GOT3 (cell line): Measurements from ENCODE around the gene LHX8.
"Not testable (repeated sequence)": the region's sequence is repeated elsewhere in the genome, so short reads cannot be mapped to it uniquely, and the experiment has no call there.

Experiments
- DNase-seq: peaks from one replicate; lab custom pipeline; 2025; ENCODE audit warnings: mixed read lengths; lab: John Stamatoyannopoulos, UW

LHX8 gene

GRCh38 chr1:75132812-75133619 is 1.2 kb upstream of the LHX8 start:
- no peak for DNase-seq

GRCh38 chr1:75134647-75135572 is 722 bp downstream of the LHX8 start:
- DNase-seq: no peak

- DNase-seq: no peak
Observed at GRCh38 chr1:75135573-75136194, 1.5 kb downstream of the LHX8 start.

- no peak for DNase-seq
Observed at GRCh38 chr1:75136195-75136815, 2.1 kb downstream of the LHX8 start.

GRCh38 chr1:75136921-75137641 is 2.9 kb downstream of the LHX8 start:
- DNase-seq: no peak

- DNase-seq: no peak
Observed at GRCh38 chr1:75152092-75152491, 17.9 kb downstream of the LHX8 start.

GRCh38 chr1:75159154-75159553 is 25.0 kb downstream of the LHX8 start:
- DNase-seq: no peak

- DNase-seq: no peak
Observed at GRCh38 chr1:75165264-75165663, 31.1 kb downstream of the LHX8 start.

GRCh38 chr1:75166821-75167220 is 32.6 kb downstream of the LHX8 start:
- DNase-seq: no peak

GRCh38 chr1:75170011-75170410 is 35.8 kb downstream of the LHX8 start:
- DNase-seq: no peak

GRCh38 chr1:75170981-75171380 is 36.8 kb downstream of the LHX8 start:
- DNase-seq: no peak

GRCh38 chr1:75171876-75172275 is 37.7 kb downstream of the LHX8 start:
- no peak for DNase-seq

GRCh38 chr1:75172556-75172955 is 38.4 kb downstream of the LHX8 start:
- DNase-seq: no peak

- DNase-seq: no peak
Observed at GRCh38 chr1:75174031-75174760, 40.0 kb downstream of the LHX8 start.

GRCh38 chr1:75181214-75181955 is 47.2 kb downstream of the LHX8 start:
- not testable (repeated sequence) for DNase-seq

- DNase-seq: no peak
Observed at GRCh38 chr1:75188892-75189291, 54.7 kb downstream of the LHX8 start.

GRCh38 chr1:75198163-75198562 is 64.0 kb downstream of the LHX8 start:
- no peak for DNase-seq

- DNase-seq: no peak
Observed at GRCh38 chr1:75198761-75199160, 64.6 kb downstream of the LHX8 start.

- no peak for DNase-seq
Observed at GRCh38 chr1:75202751-75203150, 68.6 kb downstream of the LHX8 start.
